GM04503 (cell line): Measurements from ENCODE around the gene ROCK1.
A peak's percentile ranks its signal among the peaks of the same experiment; 100 is the strongest.
"Not testable (repeated sequence)": the region's sequence is repeated elsewhere in the genome, so short reads cannot be mapped to it uniquely, and the experiment has no call there.

Experiments used
- DNase-seq: peaks from one replicate; pipeline ENCODE4 v3.0.0-alpha.2; 2012; ENCODE audit warnings: low read depth

Gene ROCK1

GRCh38 chr18:21052385-21052784 lies 59.2 kb downstream of the ROCK1 start:
- no peak for DNase-seq

GRCh38 chr18:21051620-21052019 lies 60.0 kb downstream of the ROCK1 start:
- peak; percentile 7 for DNase-seq

DNA sequence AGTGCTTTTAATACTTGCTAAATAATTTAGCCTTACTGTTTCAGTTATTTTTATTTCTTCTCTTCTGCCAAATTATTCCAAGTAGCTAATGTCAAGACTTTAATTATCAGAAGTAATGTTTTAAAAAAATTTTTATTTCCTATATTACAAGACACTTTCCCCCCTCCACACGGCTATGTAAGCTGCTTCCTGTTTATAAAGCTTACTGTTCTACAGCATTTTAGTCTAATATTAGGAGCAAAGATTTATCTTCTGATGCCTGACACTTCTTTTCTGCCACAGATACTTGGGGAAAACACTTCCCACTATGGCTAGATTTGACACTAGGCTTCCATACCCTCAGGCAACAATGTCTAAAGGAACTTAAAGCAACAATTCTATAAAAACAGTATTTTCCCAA lies 62.3 kb downstream of the ROCK1 start:
- DNase-seq, result no peak

- no peak for DNase-seq
Observed at GRCh38 chr18:21047126-21047525, 64.5 kb downstream of the ROCK1 start.

GRCh38 chr18:21040466-21040865 lies 71.1 kb downstream of the ROCK1 start:
- no peak for DNase-seq

GRCh38 chr18:21038201-21038600 lies 73.4 kb downstream of the ROCK1 start:
- no peak for DNase-seq

- no peak for DNase-seq
Observed at GRCh38 chr18:21031845-21032244, 79.8 kb downstream of the ROCK1 start.

DNA sequence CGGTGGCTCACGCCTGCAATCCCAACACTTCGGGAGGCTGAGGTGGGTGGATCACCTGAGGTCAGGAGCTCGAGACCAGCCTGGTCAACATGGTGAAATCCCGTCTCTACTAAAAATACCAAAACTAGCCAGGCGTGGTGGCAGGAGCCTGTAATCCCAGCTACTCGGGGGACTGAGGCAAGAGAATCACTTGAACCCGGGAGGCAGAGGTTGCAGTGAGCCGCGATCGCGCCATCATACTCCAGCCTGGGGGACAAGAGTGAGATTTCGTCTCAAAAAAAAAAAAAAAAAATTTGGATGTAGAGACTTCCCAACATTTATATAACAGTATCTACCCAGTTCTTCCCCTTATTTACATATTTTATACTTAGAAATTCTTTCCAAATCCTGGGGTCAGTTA lies 93.4 kb downstream of the ROCK1 start:
- DNase-seq, result not testable (repeated sequence)

DNA sequence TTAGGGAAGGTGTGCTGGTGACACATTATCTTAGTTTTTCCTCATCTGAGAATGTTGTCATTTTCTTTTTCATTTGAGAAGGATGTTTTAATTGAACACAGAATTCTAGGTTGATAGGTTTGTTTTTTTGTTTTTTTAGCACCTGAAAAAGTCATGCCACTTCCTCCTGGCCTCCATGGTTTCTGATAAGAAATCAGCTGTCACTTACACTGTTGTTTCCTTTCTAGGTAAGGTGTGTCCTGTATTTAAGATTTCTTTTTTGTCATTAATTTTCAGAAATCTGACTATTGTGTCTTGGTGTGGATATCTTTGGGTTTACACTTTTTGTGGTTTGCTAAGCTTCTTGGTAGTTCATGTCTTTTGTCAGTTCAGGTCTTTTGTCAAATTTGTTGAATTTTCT lies 99.3 kb downstream of the ROCK1 start:
- no peak for DNase-seq

- DNase-seq, result peak; percentile 96
Observed at GRCh38 chr18:21004726-21005125, 106.9 kb downstream of the ROCK1 start.

DNA sequence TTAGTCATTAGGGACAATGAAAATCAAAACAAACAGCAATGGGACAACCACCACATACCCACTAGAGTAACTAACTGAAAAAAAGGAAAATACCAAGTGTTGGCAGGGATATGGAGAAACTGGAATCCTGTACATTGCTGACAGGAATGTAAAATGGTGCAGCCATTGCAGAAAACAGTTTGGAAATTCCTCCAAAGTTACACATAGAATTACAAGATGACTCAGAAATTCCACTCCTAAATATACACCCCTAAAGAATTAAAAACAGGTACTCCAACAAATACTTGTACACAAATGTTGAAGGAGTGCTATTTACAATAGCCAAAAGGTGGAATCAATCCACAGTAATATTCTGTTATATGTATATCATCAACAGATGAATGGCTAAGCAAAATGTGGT lies 110.9 kb downstream of the ROCK1 start:
- DNase-seq, result no peak

DNA sequence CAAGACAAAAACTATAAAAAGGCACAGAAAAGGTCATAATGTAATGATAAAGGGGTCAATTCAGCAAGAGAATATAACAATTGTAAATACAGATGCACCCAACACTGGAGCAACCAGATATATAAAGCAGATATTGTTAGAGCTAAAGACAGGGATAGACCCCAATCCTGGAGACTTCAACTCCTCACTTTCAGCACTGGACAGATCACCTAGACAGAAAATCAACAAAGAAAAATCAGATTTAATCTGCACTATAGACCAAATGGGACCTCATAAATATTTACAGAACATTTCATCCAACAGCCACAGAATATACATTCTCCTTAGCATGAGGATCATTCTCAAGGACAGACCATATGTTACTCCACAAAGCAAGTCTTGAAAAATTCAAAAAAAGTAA lies 114.2 kb downstream of the ROCK1 start:
- DNase-seq, result no peak

GRCh38 chr18:20996418-20996817 lies 115.2 kb downstream of the ROCK1 start:
- no peak for DNase-seq

DNA sequence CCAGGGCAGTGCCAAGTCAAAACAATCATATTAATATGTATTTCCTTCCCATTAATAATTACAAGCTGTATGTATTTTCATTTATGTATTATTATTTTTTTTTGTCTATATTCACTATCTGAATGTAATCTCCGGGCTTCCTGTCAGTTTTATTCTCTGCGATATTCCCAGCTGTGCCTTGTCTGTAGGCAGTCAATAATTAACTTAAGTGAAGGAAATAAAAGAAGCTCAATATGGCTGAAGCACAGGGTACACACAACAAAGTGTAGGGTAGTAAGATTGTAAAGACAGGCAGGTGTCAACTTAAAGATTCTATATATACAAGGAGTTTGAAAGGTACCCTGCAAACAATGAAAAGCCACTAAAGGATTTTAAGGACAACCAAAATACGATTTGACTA lies 122.9 kb downstream of the ROCK1 start:
- DNase-seq, result no peak

- no peak for DNase-seq
Observed at GRCh38 chr18:20975077-20975476, 136.5 kb downstream of the ROCK1 start.

- DNase-seq, result no peak
Observed at GRCh38 chr18:20971886-20972267, 139.7 kb downstream of the ROCK1 start.

DNA sequence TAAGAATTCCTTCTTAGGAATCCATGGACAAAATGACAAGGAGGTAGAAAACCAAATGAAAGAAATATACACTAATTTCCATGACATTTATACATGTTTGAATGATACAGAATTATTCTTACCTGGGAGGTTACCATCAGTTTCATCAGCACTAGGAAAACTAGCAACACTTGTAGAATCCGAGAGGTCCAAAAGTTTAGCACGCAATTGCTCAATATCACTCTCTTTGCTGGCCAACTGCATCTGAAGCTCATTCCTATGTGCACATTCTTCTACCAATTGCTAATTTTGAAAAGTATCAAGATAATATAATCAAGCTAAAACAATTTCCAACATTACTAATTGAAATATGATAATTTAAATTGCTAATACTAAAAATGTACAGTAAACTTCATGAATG lies 144.8 kb downstream of the ROCK1 start:
- no peak for DNase-seq

DNA sequence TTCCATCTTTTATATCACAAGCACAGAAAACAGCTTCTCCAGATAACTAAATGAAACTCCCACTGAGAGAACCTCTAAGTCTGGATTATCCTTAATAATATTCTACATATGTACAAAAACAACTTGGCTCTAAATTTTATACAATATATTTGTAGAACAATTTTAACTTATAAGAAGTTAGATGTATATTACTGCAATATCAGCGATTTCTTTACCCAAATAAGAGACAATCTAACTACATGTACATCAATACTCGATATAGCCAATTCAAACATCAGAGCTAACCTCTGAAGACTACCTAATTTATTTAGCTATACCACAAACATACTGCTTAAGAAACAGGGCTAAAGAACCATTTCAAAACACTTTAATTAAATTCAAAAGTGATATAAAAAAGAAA lies 148.6 kb downstream of the ROCK1 start:
- no peak for DNase-seq

- no peak for DNase-seq
Observed at GRCh38 chr18:20960735-20961134, 150.9 kb downstream of the ROCK1 start.

DNA sequence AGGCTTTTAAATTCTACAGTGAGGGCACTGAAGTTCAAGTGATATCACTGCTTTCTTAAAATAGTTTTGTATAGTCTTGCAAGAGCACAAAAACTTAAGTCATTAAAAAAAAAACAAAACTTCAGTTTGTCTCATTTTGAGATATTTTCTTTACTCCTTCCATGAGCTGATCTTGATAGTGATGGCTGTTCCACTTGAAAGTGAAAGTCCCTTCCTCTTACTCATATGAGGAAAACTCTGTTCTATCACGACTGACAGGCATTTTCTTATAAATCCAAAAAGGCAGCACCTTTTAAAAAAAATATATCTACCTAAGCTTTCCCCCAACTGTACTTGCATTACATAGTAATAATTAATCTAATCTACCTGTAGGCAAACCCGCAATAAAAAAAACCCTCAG lies 160.8 kb downstream of the ROCK1 start:
- DNase-seq, result not testable (repeated sequence)
